HG03558 (cell line): Measurements from ENCODE around the gene PIK3C2G.

Experiments used
- ATAC-seq: cut with Tn5 transposase; IDR thresholded peaks from one replicate; pipeline ENCODE4 v1.9.1; 2021; ENCODE audit warnings: moderate number of reproducible peaks; ENCODE audit not compliant: unreplicated experiment; ENCODE audit errors: extremely low read depth

PIK3C2G gene

DNA sequence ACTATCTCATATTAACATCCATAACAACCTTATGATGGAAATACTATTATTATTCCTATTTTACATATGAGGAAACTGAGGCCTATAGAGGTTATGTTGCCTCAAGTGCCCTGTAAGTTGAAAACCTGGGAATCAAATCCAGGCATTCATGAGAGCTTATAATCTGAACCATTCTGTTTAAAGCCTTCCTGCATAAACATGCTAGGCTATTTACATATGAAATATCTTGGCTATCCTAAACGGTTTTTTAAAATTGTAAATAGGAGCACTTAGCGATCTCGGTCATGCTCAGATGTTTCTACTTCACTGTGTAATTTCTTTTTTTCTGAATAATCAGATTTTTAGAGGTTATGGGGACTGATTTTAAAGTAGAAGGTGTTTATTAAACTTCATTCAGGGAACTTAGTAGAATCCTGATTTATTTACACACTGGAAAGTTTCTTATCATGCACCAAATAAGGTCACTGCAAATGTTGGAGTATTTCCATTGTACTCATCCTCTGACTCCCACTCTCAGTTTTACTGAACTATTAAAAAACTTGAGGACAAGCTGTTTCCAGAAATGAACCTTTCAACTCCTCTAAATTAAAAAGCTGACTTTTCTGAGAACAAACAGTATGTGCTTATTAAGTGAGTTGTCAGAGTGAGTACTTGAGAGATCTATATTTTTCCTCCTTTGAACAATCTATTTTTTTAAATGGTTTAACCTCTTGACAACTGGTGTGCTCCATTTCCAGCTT lies 141.7 kb downstream of the PIK3C2G start:
- ATAC-seq, result no peak

- no peak for ATAC-seq
These were observed 150.1 kb downstream of the PIK3C2G start for GRCh38 chr12:18411453-18411852.

DNA sequence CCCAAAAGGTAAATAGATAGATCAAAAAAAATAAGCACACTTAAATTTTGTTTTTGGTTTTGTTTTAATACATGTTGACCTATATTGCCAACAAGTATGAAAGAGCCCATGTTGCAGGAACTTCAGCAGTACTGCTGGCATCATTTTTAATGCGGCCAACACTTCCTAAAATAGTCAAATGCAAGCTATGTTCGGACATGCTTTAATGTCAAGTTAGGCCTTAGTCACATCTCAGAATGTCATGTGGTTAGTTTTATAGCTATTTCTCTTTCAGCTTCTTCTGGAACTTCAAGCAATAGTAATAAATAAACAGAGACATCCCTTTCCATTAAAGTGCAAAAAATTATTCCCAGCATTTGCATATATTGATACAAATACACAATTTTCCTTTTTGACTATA lies 153.4 kb downstream of the PIK3C2G start:
- no peak for ATAC-seq

- no peak for ATAC-seq
These were observed 153.9 kb downstream of the PIK3C2G start for GRCh38 chr12:18415227-18415626.

DNA sequence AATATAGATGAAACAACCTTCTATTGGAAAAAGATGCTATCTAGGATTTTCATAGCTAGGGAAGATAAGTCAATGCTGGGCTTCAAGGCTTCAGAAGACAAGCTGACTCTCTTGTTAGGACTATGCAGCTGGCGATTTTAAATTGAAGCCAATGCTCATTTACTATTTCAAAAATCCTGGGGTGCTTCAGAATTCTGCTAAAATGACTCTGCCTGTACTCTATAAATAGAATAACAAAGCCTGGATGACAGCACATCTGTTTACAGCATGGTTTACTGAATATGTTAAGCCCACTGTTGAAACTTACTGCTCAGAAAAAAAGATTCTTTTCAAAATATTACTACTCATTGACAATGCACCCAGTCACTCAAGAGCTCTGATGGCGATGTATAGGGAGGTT lies 155.1 kb downstream of the PIK3C2G start:
- no peak for ATAC-seq

- no peak for ATAC-seq
These were observed 158.0 kb downstream of the PIK3C2G start for GRCh38 chr12:18419311-18419710.

DNA sequence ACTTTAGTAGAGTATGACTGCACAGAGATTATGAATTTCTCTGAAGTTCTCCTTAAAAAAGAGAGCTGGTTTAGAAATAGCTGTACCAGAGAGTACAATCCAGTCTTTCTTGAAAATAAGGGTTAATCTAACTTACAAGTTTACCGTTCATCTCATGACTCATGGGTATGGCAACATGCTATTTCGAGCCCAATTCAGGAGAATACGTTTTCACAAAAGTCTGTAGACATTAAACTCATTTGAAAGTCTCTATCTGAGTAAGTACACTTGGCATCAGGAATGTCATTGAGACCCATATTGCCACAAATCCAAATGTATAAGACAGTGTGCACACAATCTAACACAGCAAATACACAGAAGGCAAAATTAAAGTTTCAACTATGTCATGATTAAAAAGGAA lies 160.5 kb downstream of the PIK3C2G start:
- no peak for ATAC-seq

GRCh38 chr12:18422871-18423270 lies 161.6 kb downstream of the PIK3C2G start:
- no peak for ATAC-seq

- ATAC-seq, result no peak
These were observed 163.5 kb downstream of the PIK3C2G start for GRCh38 chr12:18424857-18425256.

DNA sequence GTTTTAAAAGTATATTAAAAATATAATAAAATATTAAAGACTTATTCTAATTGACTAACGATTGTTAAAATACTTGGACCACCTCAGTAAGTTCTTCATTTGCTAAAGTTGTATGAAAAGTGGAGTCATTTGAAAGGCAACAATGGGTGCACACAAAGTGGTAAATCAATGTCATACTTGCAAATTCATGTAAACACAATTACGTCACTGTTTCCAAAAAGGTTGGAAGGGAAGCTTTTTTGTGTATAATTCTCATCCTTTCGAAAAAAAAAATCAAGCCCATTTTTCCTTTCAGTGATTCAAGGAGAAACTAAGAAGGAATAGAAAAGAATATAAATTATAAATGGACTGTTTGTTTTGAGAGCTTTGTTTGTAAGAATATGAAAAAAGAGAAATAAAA lies 166.2 kb downstream of the PIK3C2G start:
- no peak for ATAC-seq

DNA sequence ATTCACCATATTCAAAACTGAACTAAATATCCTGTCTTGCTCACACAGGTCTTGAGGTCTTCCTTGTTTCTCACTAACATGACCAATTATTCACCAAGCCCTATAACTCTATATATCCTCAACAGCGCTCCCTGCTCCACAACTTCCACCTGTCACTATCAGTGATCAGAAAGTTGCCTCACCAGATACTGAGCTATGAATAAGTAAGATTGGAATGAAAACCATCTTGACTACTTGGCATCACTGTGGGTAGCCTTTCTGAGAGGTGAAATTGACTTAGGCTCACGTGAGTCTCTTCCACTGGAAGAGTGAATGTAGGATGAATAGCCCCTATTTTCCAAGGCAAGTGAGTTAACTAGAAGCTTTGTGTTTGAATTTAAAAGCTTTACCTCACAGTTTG lies 167.1 kb downstream of the PIK3C2G start:
- ATAC-seq, result no peak

DNA sequence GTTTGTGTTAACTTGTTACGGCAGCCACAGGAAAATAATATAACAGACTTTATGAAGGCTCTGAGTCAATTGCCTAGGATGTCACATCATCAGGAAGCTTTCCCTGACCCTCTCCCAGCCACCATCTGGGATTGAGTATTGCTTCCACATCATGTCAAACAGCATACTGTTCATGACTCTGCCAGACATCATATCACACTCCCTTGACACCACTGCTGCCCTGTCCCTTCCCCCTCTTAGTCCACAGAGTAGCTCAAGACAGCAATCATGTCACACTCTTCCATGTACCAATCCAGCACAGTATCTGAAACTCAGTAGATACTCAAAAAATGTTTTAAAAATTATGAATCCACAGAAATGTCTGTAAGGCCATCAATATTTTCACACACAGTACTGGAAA lies 168.0 kb downstream of the PIK3C2G start:
- no peak for ATAC-seq

- ATAC-seq, result no peak
These were observed 169.2 kb downstream of the PIK3C2G start for GRCh38 chr12:18430425-18431048.

DNA sequence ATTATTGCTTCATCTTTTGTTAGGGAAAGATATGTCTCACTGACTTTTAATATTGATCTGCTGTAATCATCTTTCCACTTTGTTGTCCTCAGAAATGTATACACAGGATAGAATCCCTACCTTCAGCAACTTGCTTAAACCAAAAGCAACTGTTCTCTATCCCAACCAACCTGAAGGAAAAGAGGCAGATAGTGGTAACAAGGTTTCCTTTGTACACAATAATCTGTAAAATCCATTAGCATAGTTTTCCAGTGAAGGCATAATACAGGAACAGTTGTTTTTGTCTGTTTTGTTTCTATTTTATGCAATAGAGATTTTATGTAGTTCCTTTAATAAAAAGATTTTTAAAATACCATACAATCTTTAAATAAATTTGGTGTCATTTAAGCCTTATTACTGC lies 170.5 kb downstream of the PIK3C2G start:
- no peak for ATAC-seq

- no peak for ATAC-seq
These were observed 170.9 kb downstream of the PIK3C2G start for GRCh38 chr12:18432206-18432605.

DNA sequence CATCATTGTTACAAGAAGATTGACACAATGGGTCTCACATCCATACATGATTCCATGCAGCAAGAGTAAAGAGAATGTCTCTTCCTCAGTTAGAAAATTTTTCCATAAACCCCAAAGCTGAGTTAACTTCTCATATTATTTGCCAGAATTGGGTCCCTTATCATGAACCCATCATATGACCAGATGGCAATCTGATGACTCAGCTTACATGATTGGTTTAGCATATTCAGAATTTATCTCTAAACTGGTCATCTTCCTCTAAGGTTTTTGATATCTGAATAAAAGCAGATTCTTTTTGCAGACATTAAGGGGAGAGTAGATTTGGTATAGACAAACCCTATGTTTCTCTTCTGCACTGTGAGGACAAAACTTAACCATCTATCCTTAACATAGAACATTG lies 174.9 kb downstream of the PIK3C2G start:
- no peak for ATAC-seq

DNA sequence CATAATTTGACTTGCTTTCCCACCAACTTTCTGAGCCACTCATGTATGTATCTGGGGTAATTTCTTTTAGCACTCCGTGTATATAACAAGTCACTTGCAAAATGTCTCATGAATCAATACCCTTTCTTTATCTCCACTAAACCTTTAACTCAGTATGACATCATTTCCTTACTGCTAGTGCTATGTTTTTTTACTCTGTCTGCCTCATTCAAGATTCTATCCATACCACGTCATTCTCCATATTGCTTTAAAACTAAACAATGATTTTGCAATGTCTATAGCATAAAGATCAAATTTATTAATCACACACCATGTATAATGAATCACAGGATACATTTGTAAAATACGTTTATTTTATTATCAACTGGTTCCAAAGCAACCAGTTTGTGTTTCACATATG lies 178.2 kb downstream of the PIK3C2G start:
- no peak for ATAC-seq

DNA sequence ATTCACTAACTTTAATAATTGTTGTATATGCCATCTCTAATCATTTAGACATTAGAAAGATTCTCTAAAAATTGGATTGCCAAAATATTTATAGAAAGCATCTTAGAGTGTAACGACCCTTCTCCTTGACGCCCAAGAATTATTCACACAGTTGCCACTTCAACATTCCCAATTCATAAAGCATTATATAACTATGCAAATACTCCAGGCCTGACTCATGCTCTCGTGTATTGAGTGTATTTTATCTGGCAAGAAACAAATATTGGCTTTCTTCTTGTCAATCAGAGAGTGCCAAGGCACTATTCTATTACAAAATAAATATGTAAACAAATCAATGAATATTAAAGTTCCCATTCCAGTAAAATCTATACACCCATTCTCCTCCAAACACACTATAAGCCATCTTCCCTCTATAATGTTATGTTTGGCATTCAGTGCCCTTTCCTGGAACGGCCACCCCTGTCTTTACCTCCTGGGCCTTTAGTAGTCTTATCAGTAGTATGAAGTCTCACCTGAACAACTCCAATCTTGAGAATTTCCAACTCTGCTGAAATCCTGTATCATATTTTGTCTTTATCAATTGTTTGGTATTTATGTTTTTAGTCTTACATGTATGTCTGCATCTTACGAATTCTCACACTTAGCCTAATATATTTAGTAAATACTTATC lies 182.6 kb downstream of the PIK3C2G start:
- no peak for ATAC-seq

GRCh38 chr12:18446061-18446644 lies 184.8 kb downstream of the PIK3C2G start:
- ATAC-seq, result no peak

GRCh38 chr12:18454330-18454729 lies 193.0 kb downstream of the PIK3C2G start:
- no peak for ATAC-seq

DNA sequence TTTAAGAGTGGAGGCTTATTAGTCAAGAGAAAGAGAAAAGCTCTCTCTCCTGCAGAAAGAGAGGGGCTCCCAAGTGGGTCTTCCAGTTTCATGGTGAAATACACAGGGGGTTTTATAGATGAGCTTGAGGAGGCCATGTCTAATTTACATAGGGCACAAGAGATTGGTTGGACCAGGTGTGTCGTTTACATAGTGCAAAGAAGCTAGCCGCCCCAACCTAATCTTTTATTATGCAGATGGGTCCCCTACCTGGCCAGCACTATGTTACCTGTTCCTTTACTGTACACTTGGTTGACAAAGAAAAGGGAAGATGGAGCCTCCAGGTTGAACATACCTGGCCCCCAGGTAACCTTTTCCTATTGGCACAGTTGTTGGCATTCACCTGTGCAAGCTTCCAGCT lies 195.0 kb downstream of the PIK3C2G start:
- ATAC-seq, result no peak
